AG20443 (cell line): Measurements from ENCODE around the gene PAK1.
A peak's percentile ranks its signal among the peaks of the same experiment; 100 is the strongest.

Experiments
- DNase-seq: peaks from one replicate; pipeline ENCODE4 v3.0.0; 2012; ENCODE audit warnings: low spot score, mixed read lengths

Gene PAK1

DNA sequence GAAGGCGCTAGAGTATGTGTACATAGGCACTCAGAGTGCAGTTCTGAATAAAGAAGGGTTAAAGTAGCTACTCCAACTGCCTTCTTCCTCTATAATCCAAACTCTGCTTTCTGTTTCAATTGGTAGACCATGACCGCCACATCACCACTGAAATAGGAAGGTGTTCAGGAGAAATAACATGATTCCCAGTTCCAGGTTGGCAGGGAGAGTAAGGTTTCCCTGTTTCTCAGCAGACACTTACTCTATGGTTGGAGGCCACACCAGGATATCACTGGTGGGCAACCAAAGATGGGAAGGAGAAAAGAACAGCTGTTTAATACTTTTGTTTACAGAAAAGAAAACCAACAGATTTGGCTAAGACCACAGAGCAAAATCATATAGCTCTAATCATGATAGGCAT, 37.9 kb downstream of the PAK1 start:
- no peak for DNase-seq

DNA sequence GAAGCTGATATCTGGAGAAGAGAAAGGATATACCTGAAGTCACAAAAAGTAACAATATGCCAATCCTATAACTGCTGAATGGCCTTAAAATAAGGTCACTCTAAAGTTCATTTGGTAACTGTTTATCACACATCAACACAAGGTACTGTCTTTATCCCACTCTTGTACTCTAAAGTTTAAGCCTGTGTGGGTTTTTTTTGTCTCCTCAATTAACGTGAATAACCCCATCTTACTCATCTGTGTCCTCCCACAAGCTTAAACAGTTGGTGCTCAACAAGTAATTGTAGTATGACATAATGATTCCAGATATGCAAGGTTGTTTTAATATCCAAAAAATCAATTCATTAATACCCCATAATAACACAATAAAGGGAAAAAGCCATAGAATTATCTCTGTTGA, 42.1 kb downstream of the PAK1 start:
- DNase-seq = no peak

DNA sequence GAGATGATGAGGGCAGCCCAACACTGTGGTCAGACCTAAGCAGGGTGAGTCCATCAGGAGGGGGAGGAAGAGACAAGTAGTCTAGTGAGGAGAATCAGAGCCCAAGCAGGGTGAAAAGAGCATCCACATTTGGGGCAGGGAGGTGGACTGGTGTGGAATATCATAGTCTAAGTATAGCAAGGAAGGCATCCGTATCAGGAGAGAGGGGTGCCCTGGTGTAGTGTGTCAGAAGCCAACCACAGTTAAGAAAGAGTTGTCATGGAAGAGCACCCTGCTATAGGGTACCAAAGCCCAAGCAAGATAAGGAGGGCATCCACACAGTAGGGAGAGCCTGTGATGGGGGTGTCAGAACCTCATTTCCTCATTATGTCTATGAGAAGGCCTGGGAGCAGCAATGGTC, 45.3 kb downstream of the PAK1 start:
- DNase-seq = no peak

DNA sequence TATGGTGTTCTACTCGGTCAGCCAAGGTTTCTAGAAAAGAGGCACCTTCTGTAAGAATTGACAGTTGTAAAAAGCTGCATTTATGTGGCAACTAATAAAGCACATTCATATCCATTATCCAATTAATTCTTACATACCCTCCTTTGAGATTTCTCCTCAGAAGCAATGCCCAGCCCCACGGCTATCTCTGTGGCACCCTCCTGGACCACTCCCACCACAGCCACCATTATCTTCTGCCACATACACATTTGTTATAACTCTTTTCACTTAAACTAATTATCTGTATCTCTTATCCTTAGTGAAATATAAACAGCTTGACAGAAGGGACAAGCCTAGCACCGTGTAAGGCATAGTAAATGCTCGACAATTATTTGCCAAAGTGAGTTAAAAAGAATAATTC, 48.5 kb downstream of the PAK1 start:
- no peak for DNase-seq

DNA sequence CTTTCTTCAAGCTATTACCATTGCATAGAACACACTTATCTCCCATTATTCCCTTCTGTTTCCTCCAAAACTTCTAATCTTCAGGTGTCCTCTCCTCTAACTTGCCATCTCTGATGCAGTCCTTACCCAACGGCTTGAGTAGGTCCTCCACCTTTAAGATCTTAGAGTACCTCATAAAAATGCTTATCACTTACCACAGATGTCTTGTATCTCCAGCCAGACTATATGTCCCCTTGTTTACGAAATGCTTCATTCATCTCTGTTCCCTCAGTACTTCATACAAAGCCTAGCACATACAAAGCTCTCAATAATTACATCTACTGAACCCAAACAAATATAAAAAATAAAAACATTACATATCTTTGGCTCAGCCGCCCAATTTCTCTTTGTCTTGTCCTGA, 49.2 kb downstream of the PAK1 start:
- DNase-seq = no peak

DNA sequence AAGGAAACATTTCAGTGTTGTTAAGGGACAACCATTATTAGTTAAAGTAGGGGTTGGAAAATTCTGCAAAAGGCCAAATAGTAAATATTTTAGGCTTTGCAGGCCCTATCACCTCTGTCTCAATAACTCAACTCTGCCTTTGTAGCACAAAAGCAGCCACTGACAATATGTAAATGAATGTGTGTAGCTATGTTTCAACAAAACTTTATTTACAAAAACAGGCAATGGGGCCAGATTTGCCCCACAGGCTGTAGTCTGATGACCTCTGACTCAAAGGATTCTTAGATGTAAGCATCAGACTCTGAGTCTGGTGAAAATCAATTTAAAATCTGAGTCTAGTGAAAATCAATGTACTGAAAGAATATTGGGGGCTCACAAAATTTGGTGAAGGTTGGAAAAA, 50.3 kb downstream of the PAK1 start:
- no peak for DNase-seq

DNA sequence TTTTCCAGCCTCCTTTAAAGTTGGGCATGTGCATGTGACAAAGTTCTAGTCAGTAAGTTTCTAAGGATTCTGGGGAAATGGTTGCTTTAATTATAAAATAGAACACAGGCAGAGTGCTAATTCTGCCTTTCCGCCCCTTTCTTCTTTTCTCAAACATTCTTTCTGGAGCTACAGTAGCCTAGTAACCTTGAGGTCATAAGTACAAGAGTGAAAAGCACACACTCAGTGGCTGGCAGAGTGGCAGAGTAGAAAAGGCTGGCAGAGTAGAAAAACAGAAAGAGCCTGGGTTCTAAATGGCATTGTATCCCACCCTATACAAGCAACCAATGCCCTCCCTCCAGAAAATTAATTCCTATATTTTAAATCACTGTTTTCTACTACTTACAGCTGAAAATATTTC, 51.2 kb downstream of the PAK1 start:
- DNase-seq = no peak

DNA sequence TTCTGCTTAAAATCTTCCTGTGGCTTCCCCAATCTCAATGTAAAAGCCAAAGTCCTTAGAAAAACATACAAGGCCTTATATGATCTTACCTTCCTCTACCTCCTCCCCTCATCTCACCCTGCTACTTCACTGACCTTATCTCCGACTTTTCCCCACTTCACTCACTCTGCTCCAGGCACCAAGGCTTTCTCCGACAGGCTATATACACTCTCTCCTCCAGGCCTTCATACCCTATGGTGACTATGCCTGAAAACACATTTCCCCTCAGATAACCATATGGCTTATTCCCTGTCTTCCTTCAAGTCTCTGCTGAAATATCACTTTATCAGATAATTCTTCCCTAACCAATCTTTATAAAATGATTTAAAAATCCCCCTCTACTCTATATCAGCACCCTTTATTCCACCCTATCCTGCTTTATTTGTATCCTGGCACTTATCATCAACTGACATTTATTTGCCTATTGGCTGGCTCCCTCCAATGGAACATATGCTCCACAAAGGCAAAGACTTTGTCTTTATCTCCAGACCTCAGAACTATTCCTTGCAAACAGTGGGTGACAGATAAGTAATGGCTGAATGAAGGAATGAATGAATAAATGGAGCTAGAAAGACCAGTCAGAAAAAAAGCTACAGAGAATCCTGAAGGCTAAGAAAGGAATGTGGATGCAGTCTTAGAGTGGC, 52.7 kb downstream of the PAK1 start:
- no peak for DNase-seq

DNA sequence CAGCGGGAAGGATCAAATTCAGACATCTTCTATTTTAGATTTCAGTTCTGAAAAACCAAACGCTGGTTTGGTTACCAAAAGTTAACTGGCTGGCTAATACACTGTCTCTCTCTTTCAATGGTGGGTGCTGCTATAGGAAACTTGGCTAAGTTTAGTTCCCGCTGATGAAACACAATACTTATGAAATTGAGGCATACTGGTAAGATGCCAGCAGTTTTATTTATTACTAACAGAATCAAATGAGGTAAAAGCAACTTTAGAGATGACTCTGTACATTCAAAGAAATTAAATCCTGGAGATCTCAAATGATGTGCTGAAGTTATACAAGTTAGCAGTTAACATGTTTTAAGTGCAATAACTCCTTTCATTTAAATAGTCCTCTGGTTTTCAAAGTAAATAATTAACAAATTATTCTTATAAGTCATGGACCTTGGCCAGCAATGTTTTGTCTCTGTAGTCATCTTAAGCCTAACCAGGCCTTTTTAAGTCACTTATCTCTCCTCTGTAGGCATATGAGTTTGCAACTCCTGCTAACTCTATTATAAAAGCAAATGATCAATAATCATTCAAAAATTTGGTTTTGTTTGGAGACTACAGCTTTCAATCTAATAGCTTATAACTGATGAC, 54.8 kb downstream of the PAK1 start:
- DNase-seq = no peak

DNA sequence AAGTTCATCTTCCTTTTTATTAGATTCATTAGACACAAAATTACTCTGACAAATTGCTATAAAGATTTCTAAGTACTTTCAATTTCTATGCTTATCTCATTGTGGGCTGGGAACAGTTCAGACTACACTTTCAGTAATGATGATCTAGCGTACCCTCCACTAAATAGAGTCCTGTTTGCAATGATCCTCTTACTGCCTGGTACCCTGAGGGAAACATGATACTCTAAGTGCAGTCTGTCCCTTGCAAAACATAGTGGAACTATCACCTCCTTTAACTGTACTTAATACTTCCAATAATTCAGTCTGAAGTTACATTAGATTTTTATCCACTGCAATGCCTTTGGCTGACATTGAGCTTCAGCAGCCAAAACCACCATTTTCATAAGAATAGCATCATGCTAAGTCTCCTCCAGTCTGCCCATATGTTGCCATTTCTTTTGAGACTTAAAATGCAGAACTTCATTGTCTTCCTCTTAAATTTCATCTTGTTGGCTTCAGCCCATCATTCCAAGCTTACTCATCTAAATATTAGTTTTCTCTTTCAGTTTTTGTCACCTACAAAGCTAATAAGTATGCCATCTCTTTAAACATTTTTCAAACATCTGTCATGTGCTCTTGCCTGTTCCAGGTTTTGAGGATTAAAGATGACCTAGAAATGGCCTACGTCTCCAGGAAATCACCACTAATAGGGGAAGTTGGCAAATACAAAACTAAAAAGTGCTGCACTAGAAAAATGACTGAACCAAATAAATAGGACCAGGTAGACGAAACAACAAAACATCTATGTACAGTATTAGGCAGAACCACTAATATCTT, 55.5 kb downstream of the PAK1 start:
- no peak for DNase-seq

DNA sequence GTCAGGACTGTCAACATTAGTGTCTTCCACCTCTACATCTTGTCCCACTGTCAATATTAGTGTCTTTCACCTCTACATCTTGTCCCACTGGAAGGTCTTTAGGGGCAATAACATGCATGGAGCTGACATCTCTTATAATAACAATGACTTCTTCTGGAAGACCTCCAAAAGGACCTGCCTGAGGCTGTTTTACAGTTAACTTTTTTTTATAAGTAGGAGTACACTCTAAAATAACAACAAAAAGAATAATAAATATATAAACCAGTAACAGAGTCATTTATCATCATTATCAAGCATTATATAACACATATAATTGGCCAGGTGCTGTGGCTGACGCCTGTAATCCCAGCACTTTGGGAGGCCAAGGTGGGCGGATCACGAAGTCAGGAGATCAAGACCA, 57.5 kb downstream of the PAK1 start:
- no peak for DNase-seq

DNA sequence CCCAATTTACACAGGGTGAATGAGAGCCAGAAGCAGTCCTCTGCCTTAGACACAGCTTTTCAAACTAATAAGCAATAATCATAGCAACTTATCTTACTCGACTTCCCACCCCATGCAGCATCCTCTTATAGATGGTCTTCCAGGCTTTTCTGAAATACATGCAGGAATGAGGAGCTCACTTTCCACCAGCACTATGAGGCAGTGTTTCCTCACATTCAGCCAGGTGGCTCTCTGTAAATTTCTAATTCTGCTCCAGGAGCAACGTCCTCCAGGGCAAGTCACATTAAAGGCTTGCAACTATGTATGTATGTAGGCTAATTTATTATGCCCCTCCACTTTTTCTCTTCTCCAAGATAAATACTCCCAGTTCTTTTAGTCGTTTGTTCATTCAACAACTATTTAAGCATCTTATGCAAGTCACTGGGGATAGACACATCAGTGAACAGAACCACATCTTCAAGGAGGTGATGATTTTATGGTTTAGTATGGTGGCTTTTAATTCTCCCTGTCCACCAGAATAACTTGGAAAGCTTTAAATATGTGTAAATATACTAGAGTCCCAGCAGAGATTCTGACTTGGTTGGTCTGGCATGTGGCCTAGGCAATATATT, 59.9 kb downstream of the PAK1 start:
- no peak for DNase-seq

DNA sequence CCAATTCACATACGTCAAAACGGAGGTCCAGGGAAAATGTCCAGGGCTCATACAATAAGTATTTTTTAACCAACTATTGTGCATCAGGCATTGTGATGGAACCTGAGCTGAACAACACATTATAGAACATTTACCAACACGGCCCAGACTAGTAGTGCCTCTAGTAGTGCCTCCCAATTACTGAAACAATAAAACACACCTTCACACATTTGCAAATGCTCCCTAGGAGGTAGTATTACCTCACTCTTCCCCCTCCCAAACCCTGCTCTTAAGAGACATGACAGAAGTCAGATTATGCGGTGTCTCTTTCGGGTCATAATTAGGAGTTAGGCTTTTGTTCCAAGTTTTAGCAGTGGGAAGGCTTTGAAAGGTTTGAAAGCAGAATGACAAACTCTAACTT, 61.1 kb downstream of the PAK1 start:
- DNase-seq = no peak

DNA sequence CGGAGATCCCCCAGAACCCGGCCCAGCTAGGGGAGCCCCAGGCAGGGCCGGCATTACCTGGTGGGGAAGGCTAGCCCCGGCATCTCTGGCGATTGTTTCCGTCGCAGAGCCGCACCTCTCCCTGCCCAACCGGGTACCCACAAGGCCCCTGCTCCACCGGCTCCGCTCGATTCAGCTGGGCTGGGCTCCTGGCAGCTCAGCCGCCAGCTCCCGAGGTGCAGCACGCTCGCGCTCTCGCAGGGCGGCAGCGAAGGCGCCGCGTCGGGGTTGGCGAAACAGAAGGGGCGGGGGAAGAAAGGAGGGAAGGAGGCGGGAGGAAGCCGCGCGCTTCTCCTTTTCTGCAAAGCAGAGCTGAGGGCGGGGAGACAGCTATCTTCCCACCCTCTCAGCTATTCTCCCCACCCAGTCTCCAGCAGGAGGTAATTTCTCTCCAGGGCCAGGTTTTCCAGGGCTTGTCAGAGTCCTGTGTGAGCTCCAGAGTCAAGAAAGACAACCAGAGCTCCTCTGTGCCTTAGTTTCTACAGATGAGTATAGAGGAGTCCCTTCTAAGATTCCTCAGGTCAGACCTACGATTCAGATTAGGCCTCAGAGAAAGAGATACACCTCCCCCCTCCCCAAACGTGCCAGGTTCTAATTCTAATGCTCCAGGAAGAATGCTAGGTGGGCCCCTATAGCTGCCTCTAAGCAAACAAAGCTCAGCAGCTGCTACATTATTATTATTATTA, 62.0 kb downstream of the PAK1 start:
- DNase-seq = peak; percentile 95

DNA sequence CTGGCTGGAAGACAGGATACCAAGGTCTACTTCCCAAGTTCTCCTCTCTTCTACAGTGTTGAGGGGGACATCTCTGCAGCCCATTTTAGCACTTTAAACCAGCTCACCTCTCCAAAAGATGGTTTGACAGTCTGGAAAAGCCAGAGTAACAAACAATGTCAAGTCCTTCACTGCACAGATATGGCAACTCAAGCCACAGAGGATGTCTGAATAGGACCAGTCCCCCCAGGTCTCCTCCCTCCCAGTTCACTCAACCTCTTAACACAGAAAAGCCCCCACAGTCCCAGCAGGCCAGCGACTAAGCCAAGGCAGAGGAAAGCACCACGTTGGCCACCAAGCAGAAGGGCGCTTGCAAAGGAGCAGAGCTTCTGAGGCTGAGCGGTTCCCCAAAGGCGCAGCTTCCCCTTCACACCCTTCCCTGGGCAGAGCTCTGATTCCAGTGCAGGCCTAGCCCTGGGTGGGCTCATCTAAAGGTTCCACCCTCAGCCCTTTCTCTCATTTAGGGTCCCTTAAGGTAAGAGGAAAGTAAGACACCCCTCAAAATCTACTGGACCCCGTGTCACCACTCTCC, 62.7 kb downstream of the PAK1 start:
- DNase-seq = peak; percentile 45

DNA sequence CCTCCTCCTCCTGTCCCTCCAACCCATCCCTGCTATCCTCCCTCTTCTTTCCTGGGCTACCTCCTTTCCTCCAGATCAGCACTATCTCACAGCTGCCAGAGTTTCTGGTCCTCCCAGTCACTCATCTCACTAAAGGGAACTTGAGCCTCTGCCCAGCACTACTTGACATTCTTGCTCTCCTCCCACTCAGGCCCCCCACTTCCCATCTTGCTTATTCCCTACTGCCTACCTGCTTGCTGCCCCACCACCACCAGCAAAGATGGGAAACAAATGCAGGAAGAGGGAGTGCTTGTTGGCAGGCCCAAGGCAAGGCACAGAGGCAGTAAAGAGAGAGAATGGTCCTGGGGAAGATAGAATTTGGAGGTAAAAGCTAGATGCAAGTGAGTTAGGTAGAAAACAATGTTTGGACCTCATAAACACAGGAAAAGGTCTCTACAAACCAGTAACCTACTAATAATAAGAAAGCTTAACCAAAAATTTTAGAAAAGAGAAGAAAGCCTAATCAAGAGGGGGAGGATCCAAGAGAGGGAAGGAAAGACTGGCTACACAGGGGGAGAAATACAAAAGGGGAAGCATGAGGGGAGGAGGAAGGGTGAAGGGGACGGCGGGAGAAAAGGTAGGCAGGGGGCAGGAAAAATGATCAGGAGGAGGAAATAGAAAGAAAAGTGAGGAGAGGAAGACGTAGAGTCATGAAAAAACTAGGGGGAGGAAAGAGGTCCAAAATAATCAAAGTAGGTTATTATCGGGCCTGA, 63.6 kb downstream of the PAK1 start:
- no peak for DNase-seq

DNA sequence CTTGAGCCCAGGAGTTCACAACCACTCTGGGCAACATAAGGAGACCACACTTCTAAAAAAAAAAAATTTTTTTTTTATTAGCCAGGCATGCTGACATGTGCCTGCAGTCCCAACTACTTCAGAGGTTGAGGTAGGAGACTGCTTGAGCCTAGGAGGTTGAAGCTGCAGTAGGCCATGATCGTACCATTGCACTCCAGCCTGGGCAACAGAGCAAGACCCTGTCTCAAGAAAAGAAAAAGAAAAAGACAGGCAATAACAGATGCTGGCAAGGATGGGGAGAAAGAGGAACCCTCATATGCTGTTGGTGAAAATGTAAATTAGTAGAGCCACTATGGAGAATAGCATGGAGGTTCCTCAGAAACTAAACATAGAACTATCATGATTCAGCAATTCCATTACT, 64.8 kb downstream of the PAK1 start:
- DNase-seq = no peak

DNA sequence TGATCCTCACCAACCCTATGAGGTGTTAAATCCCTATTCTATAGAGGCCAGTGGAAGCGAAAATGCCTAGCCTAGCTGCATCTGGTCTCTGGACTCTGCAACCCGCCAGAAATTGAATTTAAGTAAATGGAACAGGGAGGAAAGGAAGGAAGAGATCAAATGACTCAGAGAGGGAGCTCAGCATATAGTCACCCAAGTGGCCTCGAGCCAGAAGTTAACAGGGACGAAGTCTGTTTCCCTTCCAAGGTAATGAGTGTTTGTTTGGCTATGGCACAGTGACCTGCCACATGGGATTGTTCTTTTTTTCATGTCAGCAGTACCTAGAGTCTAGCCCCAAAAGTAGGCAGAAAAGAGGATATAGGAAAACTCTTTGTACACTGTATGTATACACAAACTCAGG, 66.3 kb downstream of the PAK1 start:
- DNase-seq = peak; percentile 76

DNA sequence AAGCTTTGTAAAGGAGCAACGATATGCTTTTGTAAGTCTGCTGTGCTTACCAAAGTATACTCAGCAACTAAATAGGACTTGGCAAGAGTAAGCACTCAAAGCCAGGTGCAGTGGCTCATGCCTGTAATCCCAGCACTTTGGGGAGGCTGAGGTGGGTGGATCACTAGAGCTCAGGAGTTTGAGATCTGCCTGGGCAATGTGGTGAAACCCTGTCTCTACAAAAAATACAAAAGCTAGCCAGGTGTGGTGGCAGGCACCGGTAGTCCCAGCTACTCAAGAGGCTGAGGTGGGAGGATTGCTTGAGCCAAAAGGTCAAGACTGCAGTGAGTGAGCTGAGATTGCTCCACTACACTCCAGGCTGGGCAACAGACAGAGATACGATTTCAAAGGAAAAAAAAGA, 67.5 kb downstream of the PAK1 start:
- DNase-seq = no peak

DNA sequence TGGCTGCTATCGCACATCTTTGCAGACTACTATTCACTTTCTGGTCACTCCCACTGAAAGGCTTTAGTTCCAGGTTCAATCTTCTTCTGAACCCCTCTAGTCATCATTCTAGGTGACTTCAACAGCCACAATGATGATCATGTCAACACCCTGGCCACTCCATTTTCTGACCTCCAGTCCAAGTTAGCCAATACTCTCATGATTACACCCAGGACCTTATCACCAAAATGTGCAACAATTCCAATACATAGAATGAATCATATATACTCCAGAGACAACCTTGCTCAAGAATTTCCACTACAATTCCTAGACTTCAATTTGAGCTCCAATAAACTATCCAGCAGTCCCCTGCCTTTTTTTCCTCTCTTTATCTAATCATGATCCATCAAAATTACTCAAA, 70.7 kb downstream of the PAK1 start:
- DNase-seq = no peak

DNA sequence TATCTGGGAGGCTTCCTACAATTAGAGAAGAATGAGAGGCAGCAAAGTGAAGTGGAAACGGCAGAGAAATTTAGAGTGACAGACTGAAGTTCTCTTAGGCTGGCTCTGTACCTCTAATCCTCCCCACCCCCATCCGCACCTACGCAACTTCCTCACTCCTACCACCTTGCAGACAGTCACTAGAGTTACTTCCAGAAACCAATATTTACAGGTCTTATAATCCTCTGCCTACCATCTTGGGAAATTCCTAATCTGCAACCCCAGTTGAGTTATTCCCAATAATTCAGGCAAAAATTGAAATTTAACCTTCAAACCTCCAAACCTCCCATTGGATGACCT, 71.7 kb downstream of the PAK1 start:
- DNase-seq = no peak
